GM18505 (cell line): Measurements from ENCODE around the gene WNT8B.
A peak's percentile ranks its signal among the peaks of the same experiment; 100 is the strongest.

Source experiments
- ATAC-seq: cut with Tn5 transposase; IDR thresholded peaks from one replicate; pipeline ENCODE4 v1.9.1; 2021; ENCODE audit not compliant: unreplicated experiment
- POLR2A ChIP-seq: IDR thresholded peaks from 4 replicates; pipeline ENCODE4 v1.6.1; 2011; ENCODE audit warnings: borderline replicate concordance; ENCODE audit not compliant: insufficient read depth, insufficient read length; ENCODE audit errors: extremely low read depth

WNT8B gene

DNA sequence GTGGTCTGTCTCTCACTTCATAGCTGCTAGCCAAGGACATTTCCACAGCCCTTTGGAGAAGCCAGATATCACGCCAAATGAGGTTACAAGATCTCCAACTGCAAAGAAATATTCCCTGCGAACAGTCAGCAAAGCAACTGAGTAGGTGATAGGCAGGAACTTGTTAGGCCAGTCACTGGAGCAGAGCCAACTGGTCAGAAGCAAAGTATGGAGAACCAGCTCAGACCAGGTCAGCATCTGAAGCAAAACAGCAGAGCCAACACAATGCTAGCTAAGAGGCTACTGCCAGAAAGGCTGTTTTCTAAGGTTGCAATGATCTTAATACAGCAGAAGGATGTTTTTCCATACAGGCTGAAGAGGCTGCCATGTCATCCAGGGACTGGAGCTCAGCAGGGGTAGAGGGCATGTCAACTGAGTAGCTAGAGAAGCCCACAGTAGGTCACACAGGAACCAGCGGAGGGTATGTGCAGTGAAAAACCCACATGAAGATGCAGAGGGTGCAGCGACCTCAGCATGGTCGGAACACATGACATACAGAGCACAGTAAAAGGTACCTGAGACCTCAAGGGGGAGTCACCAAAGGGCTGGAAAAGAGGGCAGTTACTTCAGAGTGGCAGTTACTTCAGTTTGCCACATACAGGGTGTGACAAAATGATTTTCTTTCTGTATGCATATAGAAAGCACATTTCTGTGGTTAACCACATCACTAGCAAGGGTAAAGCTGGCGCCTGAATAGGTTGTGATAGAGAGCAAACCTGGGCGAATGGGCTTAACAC is 47.9 kb downstream of the WNT8B start:
- ATAC-seq: no peak
- TF ChIP-seq POLR2A: no peak

DNA sequence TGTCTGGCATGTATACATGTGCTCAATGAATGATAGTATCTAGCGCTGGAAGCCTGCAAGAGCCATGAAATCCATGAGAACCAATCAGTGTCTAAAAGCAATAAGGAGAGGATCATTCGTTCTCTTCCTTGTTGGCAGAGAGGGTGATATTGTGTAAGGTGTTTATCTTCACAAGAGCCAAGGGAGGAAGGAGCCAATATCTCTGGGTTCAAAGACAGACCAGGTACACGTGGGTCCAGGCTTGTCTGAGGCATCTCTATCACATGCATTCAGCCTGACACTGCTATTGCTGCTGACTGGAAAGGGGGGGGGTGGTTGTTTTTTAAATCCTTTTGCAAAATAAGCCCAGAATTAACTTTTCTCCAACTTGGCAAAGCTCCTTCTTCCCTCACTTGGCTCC is 52.8 kb downstream of the WNT8B start:
- no peak for ATAC-seq
- no peak for TF ChIP-seq POLR2A

- no peak for ATAC-seq
- no peak for TF ChIP-seq POLR2A
Observed at GRCh38 chr10:100516847-100517246, 54.0 kb downstream of the WNT8B start.

GRCh38 chr10:100518761-100519241 is 56.0 kb downstream of the WNT8B start:
- TF ChIP-seq POLR2A: no peak
- no peak for ATAC-seq

DNA sequence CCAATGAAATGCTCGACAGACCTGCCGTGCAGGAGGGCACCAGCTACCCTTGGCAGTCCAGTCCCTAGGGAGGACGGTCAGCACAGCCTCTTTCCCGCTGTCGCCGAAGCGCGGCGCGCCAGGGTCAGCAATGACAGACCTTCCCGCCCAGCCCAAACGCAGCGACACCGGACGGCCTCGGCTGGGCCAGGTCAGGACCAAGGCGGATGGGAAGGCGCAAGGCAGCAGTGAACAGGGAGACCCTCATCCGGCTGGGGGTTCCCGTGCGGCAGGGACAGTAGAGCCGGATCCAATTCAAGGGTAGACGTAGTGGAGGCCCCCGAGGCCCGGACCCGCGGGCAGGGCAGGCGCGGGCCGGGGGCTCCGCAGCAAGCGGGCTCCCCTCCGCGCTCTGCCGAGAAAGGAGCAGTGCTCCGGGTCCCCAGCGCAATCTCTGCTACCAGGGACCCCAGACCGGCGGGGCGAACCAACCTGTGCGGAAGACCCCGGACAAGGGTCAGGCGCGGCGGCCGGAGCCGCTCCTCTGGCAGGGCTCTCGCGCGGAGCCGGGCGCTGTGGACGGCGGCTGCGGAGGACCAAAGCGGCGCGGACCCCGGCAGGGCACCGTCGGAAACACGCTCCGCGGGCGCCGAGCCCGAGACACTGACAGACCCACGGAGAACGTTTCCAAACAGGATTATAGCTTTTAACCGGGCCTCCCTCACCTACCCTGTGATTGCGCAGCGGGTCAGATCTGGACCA is 56.7 kb downstream of the WNT8B start, which contains the start of gene SEC31B:
Gene SEC31B (minus strand): TSS at position 551 of the 741 bp plus-strand sequence. CDS start 2,909 bp downstream, outside the sequence.
- no peak for TF ChIP-seq POLR2A
- ATAC-seq: no peak

GRCh38 chr10:100520811-100521210 is 58.0 kb downstream of the WNT8B start:
- no peak for TF ChIP-seq POLR2A
- no peak for ATAC-seq

DNA sequence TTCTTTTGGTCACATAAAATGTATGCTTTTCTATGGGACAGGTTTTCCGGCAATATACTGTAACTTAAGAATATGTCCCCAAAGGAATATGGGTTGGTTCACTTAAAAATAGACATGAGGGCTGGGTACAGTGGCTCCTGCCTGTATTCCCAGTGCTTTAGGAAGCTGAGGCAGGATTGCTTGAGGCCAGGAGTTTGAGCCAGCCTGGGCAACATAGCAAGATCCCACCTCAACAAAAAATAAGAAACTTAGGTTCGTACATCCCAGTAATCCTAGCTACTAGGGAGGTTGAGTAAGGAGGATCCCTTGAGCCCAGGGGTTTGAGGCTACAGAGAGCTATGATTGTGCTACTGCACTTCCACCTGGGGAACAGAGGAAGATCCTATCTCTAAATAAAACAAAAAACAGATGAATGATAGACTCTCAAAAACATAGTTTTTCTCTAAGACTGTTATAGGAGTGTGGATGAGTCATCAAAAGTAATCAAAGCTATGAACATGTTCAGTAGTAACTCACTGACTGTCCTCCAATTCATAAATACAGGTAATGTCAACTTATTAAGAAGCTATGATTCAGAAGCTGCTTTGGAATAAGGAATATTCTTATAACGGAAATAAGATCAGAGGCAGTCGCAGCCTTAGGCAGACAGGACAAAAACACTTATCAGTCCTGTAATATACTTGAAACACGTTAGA is 59.4 kb downstream of the WNT8B start:
- TF ChIP-seq POLR2A: no peak
- no peak for ATAC-seq

DNA sequence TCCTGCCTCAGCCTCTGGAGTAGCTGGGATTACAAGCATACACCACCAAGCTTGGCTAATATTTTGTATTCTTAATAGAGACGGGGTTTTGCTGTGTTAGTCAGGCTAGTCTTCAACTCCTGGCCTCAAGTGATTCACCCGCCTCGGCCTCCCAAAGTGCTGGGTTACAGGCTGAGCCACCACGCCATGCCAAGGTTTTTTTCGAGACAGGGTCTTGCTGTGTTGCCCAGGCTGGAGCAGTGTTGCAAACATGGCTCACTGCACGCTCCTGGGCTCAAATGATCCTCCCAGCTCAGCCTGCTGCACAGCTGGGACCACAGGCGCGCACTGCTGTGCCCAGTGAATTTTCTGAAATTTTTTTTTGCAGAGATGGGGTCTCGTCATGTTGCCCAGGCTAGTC is 60.1 kb downstream of the WNT8B start:
- ATAC-seq: no peak
- no peak for TF ChIP-seq POLR2A

GRCh38 chr10:100524206-100524605 is 61.4 kb downstream of the WNT8B start:
- no peak for ATAC-seq
- no peak for TF ChIP-seq POLR2A

DNA sequence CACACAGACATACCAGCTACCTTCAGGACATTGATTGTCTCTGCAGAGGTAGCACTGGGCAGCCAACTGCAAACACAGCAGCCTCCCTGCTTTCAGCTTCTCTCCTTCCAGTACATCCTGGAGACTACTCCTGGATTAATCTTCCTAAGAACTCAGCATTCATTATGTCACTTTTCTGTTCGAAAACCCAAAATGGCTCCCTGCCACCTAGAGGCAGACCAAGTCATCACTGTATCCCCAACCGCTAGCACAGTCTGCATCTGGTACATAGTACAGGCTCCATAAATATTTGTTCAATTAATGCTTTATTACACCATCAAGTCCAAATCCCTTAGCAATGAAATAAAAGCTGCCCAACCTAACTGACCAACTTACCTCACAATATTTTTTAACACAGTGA is 61.8 kb downstream of the WNT8B start:
- TF ChIP-seq POLR2A: no peak
- ATAC-seq: no peak

GRCh38 chr10:100528123-100528886 is 65.5 kb downstream of the WNT8B start:
- no peak for ATAC-seq

GRCh38 chr10:100528921-100529474 is 66.2 kb downstream of the WNT8B start:
- ATAC-seq: peak; percentile 5
- no peak for TF ChIP-seq POLR2A

More at GRCh38 chr10:100528123-100528886, 65.5 kb downstream of the WNT8B start:
- TF ChIP-seq POLR2A: no peak
